Measurements from ENCODE around the gene PPP1R17. TPM values are rescaled to one million over a fixed set of nuclear protein-coding genes. Genes with fewer than 3 reads are reported as not detected.

PPP1R17 gene
- not detected in 2 replicates for total RNA-seq

- intact Hi-C loops (cut with micrococcal nuclease), result no loop called here
Measured at GRCh38 chr7:31687024-31687748, at the start of gene PPP1R17. PPP1R17 (plus strand) TSS chr7:31687215; CDS start chr7:31692442, 5,227 bp downstream.

- intact Hi-C loops (cut with micrococcal nuclease), result no loop called here
Measured at GRCh38 chr7:31640381-31640780, 46.6 kb upstream of the PPP1R17 start.

GRCh38 chr7:31642681-31643115 is 44.3 kb upstream of the PPP1R17 start:
- intact Hi-C loops (cut with micrococcal nuclease), result no loop called here

GRCh38 chr7:31646942-31647341 is 40.1 kb upstream of the PPP1R17 start:
- intact Hi-C loops (cut with micrococcal nuclease), result no loop called here

GRCh38 chr7:31647511-31647910 is 39.5 kb upstream of the PPP1R17 start:
- intact Hi-C loops (cut with micrococcal nuclease), result no loop called here

GRCh38 chr7:31648288-31648687 is 38.7 kb upstream of the PPP1R17 start:
- intact Hi-C loops (cut with micrococcal nuclease), result no loop called here

- intact Hi-C loops (cut with micrococcal nuclease), result no loop called here
Measured at GRCh38 chr7:31648880-31649279, 38.1 kb upstream of the PPP1R17 start.

GRCh38 chr7:31651234-31652062 is 35.6 kb upstream of the PPP1R17 start:
- intact Hi-C loops (cut with micrococcal nuclease), result no loop called here

GRCh38 chr7:31652063-31652326 is 35.0 kb upstream of the PPP1R17 start:
- intact Hi-C loops (cut with micrococcal nuclease), result no loop called here

- intact Hi-C loops (cut with micrococcal nuclease), result no loop called here
Measured at GRCh38 chr7:31663072-31663471, 23.9 kb upstream of the PPP1R17 start.

GRCh38 chr7:31664890-31665289 is 22.1 kb upstream of the PPP1R17 start:
- intact Hi-C loops (cut with micrococcal nuclease), result no loop called here

- intact Hi-C loops (cut with micrococcal nuclease), result no loop called here
Measured at GRCh38 chr7:31665546-31665945, 21.5 kb upstream of the PPP1R17 start.

GRCh38 chr7:31669461-31669860 is 17.6 kb upstream of the PPP1R17 start:
- intact Hi-C loops (cut with micrococcal nuclease), result no loop called here

- intact Hi-C loops (cut with micrococcal nuclease), result no loop called here
Measured at GRCh38 chr7:31679574-31680305, 7.3 kb upstream of the PPP1R17 start.

GRCh38 chr7:31683445-31684225 is 3.4 kb upstream of the PPP1R17 start:
- intact Hi-C loops (cut with micrococcal nuclease), result no loop called here

GRCh38 chr7:31688372-31688771 is 1.4 kb downstream of the PPP1R17 start:
- intact Hi-C loops (cut with micrococcal nuclease), result no loop called here

- intact Hi-C loops (cut with micrococcal nuclease), result no loop called here
Measured at GRCh38 chr7:31688996-31689395, 2.0 kb downstream of the PPP1R17 start.

- intact Hi-C loops (cut with micrococcal nuclease), result no loop called here
Measured at GRCh38 chr7:31690935-31691334, 3.9 kb downstream of the PPP1R17 start.

GRCh38 chr7:31692451-31692850 is 5.4 kb downstream of the PPP1R17 start:
- intact Hi-C loops (cut with micrococcal nuclease), result no loop called here

GRCh38 chr7:31692871-31693270 is 5.9 kb downstream of the PPP1R17 start:
- intact Hi-C loops (cut with micrococcal nuclease), result no loop called here

GRCh38 chr7:31695859-31696614 is 9.0 kb downstream of the PPP1R17 start:
- intact Hi-C loops (cut with micrococcal nuclease), result no loop called here
